WI38 (cell line): ENCODE measurements around the gene SLAIN1.

ENCODE experiments used
- H3K4me3 ChIP-seq: 2 replicates; pipeline ENCODE4 v1.5.1; 2011; ENCODE audit warnings: low read depth, mild to moderate bottlenecking, control low read depth, low read length
- TF ChIP-seq, protein P1 (sequence below): IDR thresholded peaks from 2 replicates; pipeline ENCODE4 v1.5.1; 2012; ENCODE audit warnings: low read depth, mild to moderate bottlenecking, control low read depth, low read length

Gene SLAIN1

DNA sequence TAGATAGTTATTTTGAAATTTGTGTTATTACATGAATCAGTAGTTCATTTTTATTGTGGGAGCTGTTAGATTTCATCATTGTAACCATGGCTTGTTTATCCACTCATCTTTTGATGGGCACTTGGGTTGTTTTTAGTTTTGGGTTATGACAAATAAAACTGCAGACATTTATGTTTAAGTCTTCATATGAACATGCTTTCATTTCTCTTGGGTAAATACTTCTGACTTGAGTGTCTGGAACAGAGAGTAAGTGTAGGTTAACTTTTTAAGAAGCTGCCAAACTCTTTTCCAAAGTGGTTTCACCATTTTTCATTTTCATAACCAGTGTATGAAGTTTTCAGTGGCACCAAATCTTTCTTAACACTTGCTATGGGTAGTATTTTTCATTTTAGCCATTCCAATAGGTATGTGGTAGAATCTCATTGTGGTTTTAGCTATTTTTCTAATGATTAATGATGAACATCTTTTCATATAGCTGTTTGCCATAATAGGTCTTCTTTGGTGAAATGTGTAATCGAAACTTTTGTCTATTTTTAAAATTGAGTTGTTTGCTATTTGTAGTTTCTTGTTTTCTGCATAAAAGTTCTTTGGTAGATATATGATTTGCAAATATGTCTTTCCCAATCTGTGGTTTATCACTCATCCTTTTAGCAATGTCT lies 17.9 kb downstream of the SLAIN1 start:
- TF ChIP-seq, protein P1, sequence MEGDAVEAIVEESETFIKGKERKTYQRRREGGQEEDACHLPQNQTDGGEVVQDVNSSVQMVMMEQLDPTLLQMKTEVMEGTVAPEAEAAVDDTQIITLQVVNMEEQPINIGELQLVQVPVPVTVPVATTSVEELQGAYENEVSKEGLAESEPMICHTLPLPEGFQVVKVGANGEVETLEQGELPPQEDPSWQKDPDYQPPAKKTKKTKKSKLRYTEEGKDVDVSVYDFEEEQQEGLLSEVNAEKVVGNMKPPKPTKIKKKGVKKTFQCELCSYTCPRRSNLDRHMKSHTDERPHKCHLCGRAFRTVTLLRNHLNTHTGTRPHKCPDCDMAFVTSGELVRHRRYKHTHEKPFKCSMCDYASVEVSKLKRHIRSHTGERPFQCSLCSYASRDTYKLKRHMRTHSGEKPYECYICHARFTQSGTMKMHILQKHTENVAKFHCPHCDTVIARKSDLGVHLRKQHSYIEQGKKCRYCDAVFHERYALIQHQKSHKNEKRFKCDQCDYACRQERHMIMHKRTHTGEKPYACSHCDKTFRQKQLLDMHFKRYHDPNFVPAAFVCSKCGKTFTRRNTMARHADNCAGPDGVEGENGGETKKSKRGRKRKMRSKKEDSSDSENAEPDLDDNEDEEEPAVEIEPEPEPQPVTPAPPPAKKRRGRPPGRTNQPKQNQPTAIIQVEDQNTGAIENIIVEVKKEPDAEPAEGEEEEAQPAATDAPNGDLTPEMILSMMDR: no peak
- no peak overlapping the region for H3K4me3 ChIP-seq

DNA sequence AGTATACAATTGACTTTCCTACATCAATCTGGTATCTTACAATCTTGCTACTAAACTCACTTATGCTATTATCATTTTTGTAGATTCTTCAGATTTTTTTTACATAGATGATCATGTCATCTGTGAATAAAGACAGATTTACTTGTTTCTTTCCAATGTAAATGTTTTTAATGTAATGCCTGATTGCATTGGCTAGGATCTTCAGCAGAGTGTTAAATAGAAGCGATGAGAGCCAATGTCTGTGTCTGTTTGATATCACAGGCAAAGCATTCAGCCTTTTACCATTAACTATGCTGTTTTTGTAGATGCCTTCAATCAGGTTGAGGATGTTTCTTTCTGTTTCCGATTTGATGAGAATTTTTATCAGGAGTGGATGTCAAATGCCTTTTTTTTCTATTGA lies 19.2 kb downstream of the SLAIN1 start:
- TF ChIP-seq, protein P1: no peak
- H3K4me3 ChIP-seq: no peak overlapping the region

DNA sequence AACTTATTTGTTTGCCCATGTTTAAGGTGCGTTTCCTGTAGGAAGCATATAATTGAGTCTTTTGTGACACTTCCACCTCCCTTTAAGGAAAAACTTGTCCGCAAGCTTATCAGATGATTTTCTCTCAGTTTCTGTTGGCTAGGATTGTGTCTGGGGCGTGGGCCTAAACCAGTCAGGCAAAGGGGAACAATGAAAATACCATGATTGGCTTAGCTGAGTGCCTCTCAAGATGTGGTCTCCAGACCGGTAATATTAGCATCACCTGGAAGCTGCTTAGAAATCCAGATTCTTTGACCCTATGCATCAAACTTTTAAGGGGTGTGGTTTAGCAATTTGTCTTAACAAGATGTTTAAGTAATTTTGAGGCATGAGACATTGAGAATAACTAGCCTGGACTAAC lies 20.0 kb downstream of the SLAIN1 start:
- TF ChIP-seq, protein P1: no peak
- no peak overlapping the region for H3K4me3 ChIP-seq

DNA sequence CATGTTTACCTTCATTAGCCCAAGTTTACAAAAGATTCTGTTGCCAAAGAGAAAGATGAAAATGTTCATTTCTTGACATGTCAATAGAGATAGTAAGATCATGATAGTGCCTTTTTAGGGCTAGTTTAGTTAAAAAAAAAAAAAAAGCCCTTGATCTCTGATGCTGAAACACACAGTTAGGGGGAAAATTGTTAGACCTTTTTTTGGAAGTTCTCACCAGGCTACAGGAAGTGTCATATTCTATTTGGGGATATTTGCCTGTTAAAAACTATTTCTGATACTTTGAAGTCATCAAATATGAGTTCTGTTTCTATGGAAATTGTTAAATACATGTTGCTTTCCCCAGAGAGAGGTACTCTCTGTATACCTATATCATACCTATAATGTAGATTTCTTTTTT lies 21.6 kb downstream of the SLAIN1 start:
- no peak overlapping the region for H3K4me3 ChIP-seq
- TF ChIP-seq, protein P1: no peak

DNA sequence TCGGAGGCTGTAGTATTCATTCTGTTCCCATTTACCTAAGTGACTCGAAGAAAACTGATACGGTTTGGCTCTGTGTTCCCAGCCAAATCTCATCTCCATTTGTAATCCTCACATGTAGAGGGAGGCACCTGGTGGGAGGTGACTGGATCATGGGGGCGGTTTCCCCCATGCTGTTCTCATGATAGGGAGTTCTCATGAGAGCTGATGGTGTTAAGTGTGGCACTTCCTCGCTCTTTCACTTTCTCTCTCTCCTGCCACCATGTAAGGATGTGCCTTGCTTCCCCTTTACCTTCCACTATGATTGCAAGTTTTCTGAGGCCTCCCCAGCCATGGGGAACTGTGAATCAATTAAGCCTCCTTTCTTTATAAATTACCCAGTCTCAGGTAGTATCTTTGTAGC lies 23.5 kb downstream of the SLAIN1 start:
- no peak overlapping the region for H3K4me3 ChIP-seq
- TF ChIP-seq, protein P1: no peak

DNA sequence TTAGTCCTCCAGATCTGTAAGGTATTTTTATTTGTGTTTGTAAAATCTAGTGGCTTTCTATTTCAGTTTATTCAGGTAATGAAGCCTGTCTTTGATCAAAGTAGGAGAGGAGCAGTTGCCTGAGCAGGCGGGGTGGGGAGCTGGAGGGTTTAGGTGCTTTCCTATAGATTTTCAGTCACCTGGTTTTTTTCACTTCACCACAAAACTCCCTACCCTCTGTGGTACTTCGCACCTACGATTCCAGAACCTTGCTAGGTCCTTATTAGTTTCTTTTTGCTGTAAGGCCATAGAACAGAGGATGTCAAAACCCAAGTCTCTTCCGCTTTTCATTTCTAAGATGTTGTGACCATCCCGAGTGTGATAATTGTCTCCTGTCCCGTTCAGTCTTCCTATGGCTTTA lies 26.6 kb downstream of the SLAIN1 start:
- TF ChIP-seq, protein P1: no peak

DNA sequence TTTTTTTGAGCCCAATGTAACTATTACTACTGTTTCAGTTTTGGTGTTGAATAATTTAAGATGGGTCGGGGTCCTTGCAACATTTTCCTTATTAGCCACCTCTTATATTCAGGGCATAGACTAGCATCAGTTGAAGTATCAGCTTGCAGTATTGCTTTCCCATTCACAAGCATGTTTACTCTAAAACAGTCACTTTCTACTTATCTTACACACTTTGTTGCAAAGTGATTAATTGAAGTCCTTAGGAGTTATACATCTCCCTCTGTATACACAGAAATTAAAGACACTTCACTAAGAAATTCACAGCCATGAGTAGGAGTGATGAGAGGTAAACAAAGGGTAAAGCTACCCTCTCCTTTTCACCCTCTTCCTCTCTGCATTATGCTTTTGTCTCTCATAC lies 27.6 kb downstream of the SLAIN1 start:
- TF ChIP-seq, protein P1: no peak
- H3K4me3 ChIP-seq: no peak overlapping the region

More for the DNA sequence above, 26.6 kb downstream of the SLAIN1 start:
- no peak overlapping the region for H3K4me3 ChIP-seq
